Stimulated activated CD4-positive, alpha-beta T cell treated with anti-CD3 and anti-CD28 coated beads, TNF-alpha, amount 100 ng/mL, for 24 hours (primary cell): ENCODE data around the gene CFAP54.

Experiments
- DNase-seq, 3 experiments: peaks; one replicate each; pipeline ENCODE4 v3.0.0-alpha.2; 2020; ENCODE audit warnings: low read depth in 3 of 3

Gene CFAP54

GRCh38 chr12:96743606-96744005, 254.2 kb downstream of the CFAP54 start:
- DNase-seq, result no peak

- DNase-seq, result no peak
Observed at GRCh38 chr12:96749999-96750398, 260.6 kb downstream of the CFAP54 start.

- no peak for DNase-seq
Observed at GRCh38 chr12:96751626-96752025, 262.2 kb downstream of the CFAP54 start.

- DNase-seq, result no peak
Observed at GRCh38 chr12:96752211-96752610, 262.8 kb downstream of the CFAP54 start.

GRCh38 chr12:96766232-96766631, 276.9 kb downstream of the CFAP54 start:
- no peak for DNase-seq

- no peak for DNase-seq
Observed at GRCh38 chr12:96769400-96769799, 280.0 kb downstream of the CFAP54 start.

GRCh38 chr12:96770219-96771102, 281.1 kb downstream of the CFAP54 start:
- DNase-seq, result no peak

GRCh38 chr12:96773031-96773430, 283.7 kb downstream of the CFAP54 start:
- DNase-seq, result no peak

GRCh38 chr12:96774496-96775256, 285.3 kb downstream of the CFAP54 start:
- DNase-seq, result no peak

GRCh38 chr12:96776908-96777307, 287.5 kb downstream of the CFAP54 start:
- no peak for DNase-seq

- no peak for DNase-seq
Observed at GRCh38 chr12:96780330-96780729, 291.0 kb downstream of the CFAP54 start.

GRCh38 chr12:96786791-96787190, 297.4 kb downstream of the CFAP54 start:
- no peak for DNase-seq

- DNase-seq, result no peak
Observed at GRCh38 chr12:96803969-96804368, 314.6 kb downstream of the CFAP54 start.

GRCh38 chr12:96806272-96806671, 316.9 kb downstream of the CFAP54 start:
- no peak for DNase-seq

GRCh38 chr12:96807741-96808140, 318.4 kb downstream of the CFAP54 start:
- DNase-seq, result no peak

GRCh38 chr12:96808587-96808986, 319.2 kb downstream of the CFAP54 start:
- no peak for DNase-seq

GRCh38 chr12:96809522-96809921, 320.1 kb downstream of the CFAP54 start:
- no peak for DNase-seq

GRCh38 chr12:96810057-96810456, 320.7 kb downstream of the CFAP54 start:
- DNase-seq, result no peak

- DNase-seq, result no peak
Observed at GRCh38 chr12:96810477-96810876, 321.1 kb downstream of the CFAP54 start.

GRCh38 chr12:96811083-96811482, 321.7 kb downstream of the CFAP54 start:
- DNase-seq, result no peak

GRCh38 chr12:96812153-96812552, 322.8 kb downstream of the CFAP54 start:
- DNase-seq, result no peak

GRCh38 chr12:96814200-96814599, 324.8 kb downstream of the CFAP54 start:
- no peak for DNase-seq

- no peak for DNase-seq
Observed at GRCh38 chr12:96821592-96821991, 332.2 kb downstream of the CFAP54 start.
